Measurements from ENCODE around the gene RRAS.

DNA sequence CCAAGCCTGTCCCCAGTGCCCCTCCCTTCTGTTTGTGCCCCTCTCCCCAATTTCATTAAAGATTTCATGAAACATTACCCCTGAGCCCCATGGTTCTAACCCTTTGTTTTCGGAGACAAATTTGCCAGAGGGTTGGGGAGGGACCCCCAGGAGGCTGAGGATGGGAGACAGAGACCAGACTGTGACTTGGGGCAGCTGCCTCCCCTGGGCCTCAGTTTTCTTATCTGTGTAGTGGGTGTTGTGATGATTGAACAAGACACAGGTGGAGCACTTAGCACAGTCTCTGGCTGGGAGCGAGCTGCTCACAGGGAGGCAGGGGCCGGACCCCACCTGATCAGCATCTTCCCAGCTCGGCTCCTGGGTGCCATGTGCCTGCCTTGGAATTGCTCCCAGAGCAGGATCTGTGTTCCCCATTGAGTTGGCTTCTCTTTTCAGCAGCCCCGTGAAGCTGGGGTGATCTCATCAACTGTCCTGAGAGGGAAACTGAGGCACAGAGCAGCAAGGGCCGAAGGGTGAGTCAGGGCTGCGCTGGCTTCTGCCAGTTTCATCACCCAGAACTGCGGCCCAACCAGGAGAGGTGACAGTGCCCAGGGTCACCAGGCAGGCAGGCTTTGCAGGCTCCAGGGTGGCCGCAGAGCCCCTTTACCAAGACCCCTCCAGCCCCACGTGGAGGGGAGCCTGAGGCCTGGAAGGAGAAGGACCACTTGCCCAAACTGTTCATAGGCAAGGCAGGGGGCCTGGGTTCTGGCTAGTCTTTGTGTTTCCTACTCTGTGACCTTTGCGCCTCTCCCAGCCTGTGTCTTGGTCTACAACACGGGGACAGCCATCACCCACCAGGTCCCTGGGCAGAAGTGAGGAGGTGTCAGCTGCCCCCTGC is 18.9 kb upstream of the RRAS start:
- TF ChIP-seq, protein P1, sequence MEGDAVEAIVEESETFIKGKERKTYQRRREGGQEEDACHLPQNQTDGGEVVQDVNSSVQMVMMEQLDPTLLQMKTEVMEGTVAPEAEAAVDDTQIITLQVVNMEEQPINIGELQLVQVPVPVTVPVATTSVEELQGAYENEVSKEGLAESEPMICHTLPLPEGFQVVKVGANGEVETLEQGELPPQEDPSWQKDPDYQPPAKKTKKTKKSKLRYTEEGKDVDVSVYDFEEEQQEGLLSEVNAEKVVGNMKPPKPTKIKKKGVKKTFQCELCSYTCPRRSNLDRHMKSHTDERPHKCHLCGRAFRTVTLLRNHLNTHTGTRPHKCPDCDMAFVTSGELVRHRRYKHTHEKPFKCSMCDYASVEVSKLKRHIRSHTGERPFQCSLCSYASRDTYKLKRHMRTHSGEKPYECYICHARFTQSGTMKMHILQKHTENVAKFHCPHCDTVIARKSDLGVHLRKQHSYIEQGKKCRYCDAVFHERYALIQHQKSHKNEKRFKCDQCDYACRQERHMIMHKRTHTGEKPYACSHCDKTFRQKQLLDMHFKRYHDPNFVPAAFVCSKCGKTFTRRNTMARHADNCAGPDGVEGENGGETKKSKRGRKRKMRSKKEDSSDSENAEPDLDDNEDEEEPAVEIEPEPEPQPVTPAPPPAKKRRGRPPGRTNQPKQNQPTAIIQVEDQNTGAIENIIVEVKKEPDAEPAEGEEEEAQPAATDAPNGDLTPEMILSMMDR (IDR thresholded peaks at IDR 0.05; ENCODE audit: poor library complexity, severe bottlenecking): no peak
- TF ChIP-seq POLR2AphosphoS5 (IDR thresholded peaks at IDR 0.05) (no peak), EP300 (conservative IDR thresholded peaks at IDR 0.05; ENCODE audit: poor library complexity, severe bottlenecking) (no peak), SMC3 (conservative IDR thresholded peaks at IDR 0.05; ENCODE audit: poor library complexity) (no peak), RAD21 (conservative IDR thresholded peaks at IDR 0.05) (no peak), MXI1 (conservative IDR thresholded peaks at IDR 0.05; ENCODE audit: poor library complexity, severe bottlenecking) (no peak)

Measured in neural cell (in vitro differentiated cells).